Fibroblast of villous mesenchyme (primary cell): ENCODE data around the gene CACYBP. TPM values are rescaled to one million over a fixed set of nuclear protein-coding genes. Genes with fewer than 3 reads are reported as not detected.
"Not testable (repeated sequence)": the region's sequence is repeated elsewhere in the genome, so short reads cannot be mapped to it uniquely, and the experiment has no call there.

ENCODE experiments used
- DNase-seq: peaks from one replicate; pipeline ENCODE4 v3.0.0-alpha.2; 2010; ENCODE audit warnings: low read depth
- H3K4me3 ChIP-seq: 2 replicates; pipeline ENCODE4 v1.5.1; 2011; ENCODE audit warnings: low read depth, mild to moderate bottlenecking, low read length
- total RNA-seq: library from RNA; depleted of rRNA; stranded (reverse); fragments of >200 nt; gene quantifications from 2 replicates; pipeline ENCODE4 v1.2.3, GENCODE V29; 2012
- TF ChIP-seq, protein P1 (sequence below): IDR thresholded peaks from 2 replicates; pipeline ENCODE4 v1.5.1; 2012; ENCODE audit warnings: low read depth, mild to moderate bottlenecking, low read length; ENCODE audit not compliant: insufficient read depth

Gene CACYBP
- total RNA-seq, 1 donor = 222 TPM

DNA sequence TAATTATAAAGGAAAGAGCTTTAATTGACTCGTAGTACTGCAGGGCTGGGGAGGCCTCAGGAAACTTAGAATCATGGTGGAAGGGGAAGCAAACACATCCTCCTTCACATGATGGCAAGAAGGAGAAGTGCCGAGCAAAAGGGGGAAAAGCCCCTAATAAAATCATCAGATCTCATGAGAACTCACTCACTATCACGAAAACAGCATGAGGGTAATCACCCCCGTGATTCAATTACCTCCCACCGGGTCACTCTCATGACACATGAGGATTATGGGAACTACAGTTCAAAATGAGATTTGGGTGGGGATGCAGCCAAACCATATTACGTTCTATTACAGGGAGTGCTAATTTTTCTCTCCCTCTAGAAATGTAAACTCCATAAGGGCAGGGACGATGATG is 37.7 kb downstream of the CACYBP start:
- H3K4me3 ChIP-seq = no peak overlapping the region
- DNase-seq = no peak
- TF ChIP-seq, protein P1, sequence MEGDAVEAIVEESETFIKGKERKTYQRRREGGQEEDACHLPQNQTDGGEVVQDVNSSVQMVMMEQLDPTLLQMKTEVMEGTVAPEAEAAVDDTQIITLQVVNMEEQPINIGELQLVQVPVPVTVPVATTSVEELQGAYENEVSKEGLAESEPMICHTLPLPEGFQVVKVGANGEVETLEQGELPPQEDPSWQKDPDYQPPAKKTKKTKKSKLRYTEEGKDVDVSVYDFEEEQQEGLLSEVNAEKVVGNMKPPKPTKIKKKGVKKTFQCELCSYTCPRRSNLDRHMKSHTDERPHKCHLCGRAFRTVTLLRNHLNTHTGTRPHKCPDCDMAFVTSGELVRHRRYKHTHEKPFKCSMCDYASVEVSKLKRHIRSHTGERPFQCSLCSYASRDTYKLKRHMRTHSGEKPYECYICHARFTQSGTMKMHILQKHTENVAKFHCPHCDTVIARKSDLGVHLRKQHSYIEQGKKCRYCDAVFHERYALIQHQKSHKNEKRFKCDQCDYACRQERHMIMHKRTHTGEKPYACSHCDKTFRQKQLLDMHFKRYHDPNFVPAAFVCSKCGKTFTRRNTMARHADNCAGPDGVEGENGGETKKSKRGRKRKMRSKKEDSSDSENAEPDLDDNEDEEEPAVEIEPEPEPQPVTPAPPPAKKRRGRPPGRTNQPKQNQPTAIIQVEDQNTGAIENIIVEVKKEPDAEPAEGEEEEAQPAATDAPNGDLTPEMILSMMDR = no peak

DNA sequence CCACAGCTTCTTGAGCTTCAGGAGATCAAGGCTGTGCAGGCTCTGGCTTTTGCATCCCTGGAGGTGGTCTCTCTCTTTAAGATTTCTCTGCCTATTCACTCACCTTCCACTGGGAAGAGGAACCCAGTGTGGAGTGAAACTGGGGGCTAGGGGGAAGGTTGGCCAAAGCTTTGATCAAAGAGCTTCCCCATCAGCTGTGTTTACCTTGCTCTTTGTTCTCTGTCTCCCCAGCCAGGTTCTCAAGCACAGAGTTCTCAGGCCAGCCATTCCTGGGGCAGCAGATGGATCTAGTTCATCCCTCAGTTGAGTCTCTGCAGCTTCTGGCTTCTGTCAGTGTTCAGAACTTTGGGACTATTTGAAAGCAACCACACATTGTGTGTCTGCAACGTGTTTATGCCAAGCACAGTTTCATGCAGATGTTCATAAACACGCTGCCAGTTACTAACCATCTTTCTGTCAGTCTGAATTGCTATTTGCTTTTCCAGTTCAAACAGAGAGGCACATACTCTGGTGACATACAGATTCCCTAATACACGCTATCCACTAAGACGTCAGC is 40.7 kb downstream of the CACYBP start:
- TF ChIP-seq, protein P1 = no peak
- DNase-seq = no peak
- no peak overlapping the region for H3K4me3 ChIP-seq

GRCh38 chr1:175042650-175043049 is 42.9 kb downstream of the CACYBP start:
- TF ChIP-seq, protein P1 = no peak
- DNase-seq = no peak
- H3K4me3 ChIP-seq = no peak overlapping the region

DNA sequence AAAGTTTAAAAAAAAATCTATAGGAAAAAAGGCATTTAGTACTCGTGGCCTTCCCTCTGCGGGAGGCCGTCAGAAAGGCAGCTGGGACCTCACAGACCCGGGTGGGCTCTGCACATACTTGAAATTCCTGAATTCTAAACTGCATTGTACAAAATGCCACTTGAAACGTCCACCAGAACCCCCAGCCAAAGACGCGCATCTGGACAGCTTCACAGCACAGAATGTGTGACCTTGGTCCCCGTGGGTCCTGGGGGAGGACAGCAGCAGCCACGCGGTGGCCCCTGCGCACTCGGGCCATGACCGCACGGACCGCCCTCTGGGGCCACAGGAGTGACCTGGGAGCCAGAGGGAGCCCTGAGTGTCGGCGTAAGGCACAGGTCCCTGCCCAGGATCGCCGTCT is 44.1 kb downstream of the CACYBP start:
- no peak overlapping the region for H3K4me3 ChIP-seq
- no peak for DNase-seq
- TF ChIP-seq, protein P1 = no peak

GRCh38 chr1:175044591-175044990 is 44.8 kb downstream of the CACYBP start:
- H3K4me3 ChIP-seq, DNase-seq: not testable (repeated sequence)

DNA sequence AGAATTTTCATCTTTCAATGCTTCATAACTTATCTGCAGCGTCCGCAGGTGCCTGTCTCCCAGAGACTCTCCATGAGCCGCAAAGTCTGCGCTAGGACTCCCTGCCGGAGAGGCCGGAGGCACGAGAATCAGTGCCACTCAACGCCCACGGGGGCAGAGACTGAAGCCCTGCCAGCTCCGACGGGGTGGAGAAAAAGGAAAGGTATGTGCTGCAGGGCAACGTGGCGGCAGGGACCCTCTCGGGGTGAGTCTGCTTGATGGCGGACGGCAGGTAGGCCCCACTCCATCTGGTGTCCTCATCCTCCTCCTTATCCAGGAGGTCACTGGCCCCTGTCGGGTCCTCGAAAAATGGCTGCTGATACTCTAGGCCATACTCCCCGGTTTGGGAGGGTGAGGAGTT is 45.4 kb downstream of the CACYBP start:
- DNase-seq = no peak

DNA sequence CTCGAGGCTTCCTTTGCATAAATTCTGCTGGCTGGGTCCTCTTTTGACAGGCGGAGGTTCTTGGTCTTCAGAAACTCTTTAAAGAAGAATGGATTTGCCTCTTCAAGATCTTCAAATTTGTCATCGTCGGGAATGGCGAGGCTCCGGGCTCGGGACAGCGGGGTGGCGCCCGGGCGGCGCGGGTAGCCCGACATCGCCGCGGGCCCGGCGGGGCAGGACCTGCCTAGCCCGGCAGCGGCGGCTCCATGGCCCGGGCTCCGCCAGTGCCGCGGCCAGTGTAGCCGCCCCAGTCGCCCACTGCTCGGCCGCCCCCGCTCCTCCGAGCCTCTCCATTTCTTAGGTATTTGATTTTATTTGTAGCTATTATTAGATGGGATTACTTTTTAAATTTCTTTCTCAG is 45.8 kb downstream of the CACYBP start:
- TF ChIP-seq, protein P1 = no peak
- H3K4me3 ChIP-seq = no peak overlapping the region

More for the DNA sequence above, 45.4 kb downstream of the CACYBP start:
- no peak overlapping the region for H3K4me3 ChIP-seq
- TF ChIP-seq, protein P1 = no peak

More for the DNA sequence above, 45.8 kb downstream of the CACYBP start:
- no peak for DNase-seq
